GM23338 (cell line): ENCODE measurements around the gene GLIS2. TPM values are rescaled to one million over a fixed set of nuclear protein-coding genes. Genes with fewer than 3 reads are reported as not detected.

Experiments
- ATAC-seq: fragments of 200-7000 bp; cut with Tn5 transposase; 3 replicates; pipeline ENCODE4 v1.9.1; 2020
- DNase-seq: peaks from one replicate; pipeline ENCODE4 v3.0.0-alpha.2; 2015; ENCODE audit warnings: low spot score
- H2AFZ ChIP-seq: fragments of 200-600 bp; sonication (generic); 2 replicates; pipeline ENCODE4 v1.8.0; 2016; ENCODE audit warnings: antibody characterized with exemption, mild to moderate bottlenecking, moderate library complexity
- H3F3A ChIP-seq: fragments of 200-600 bp; sonication (generic); replicated peaks from 2 replicates; pipeline ENCODE4 v1.8.0; 2017; ENCODE audit warnings: antibody characterized with exemption, mixed run types, low read depth
- H3K27ac ChIP-seq: fragments of 200-600 bp; sonication (generic); 2 replicates; pipeline ENCODE4 v1.6.1; 2016; ENCODE audit warnings: low read depth
- H3K27me3 ChIP-seq: fragments of 200-600 bp; sonication (generic); 2 replicates; pipeline ENCODE4 v1.8.0; 2016; ENCODE audit warnings: mild to moderate bottlenecking, mixed run types, moderate library complexity; ENCODE audit not compliant: insufficient read depth
- H3K36me3 ChIP-seq: fragments of 200-600 bp; sonication (generic); 2 replicates; pipeline ENCODE4 v1.8.0; 2016; ENCODE audit warnings: mild to moderate bottlenecking; ENCODE audit not compliant: insufficient read depth
- H3K4me1 ChIP-seq: fragments of 200-600 bp; sonication (generic); 2 replicates; pipeline ENCODE4 v1.8.0; 2016; ENCODE audit warnings: mild to moderate bottlenecking, moderate library complexity; ENCODE audit not compliant: insufficient read depth
- H3K4me2 ChIP-seq: fragments of 200-600 bp; sonication (generic); 2 replicates; pipeline ENCODE4 v1.7.1; 2017; ENCODE audit warnings: mixed run types
- H3K4me3 ChIP-seq: fragments of 200-600 bp; sonication (generic); 2 replicates; pipeline ENCODE4 v1.6.1; 2016; ENCODE audit warnings: mixed run types
- H3K79me2 ChIP-seq: fragments of 200-600 bp; sonication (generic); replicated peaks from 2 replicates; pipeline ENCODE4 v1.8.0; 2017; ENCODE audit warnings: mild to moderate bottlenecking; ENCODE audit not compliant: insufficient read depth
- H3K9me2 ChIP-seq: fragments of 200-600 bp; sonication (generic); 2 replicates; pipeline ENCODE4 v1.8.0; 2017; ENCODE audit not compliant: insufficient read depth
- H4K20me1 ChIP-seq: fragments of 200-600 bp; sonication (generic); replicated peaks from 2 replicates; pipeline ENCODE4 v1.8.0; 2017; ENCODE audit warnings: mild to moderate bottlenecking; ENCODE audit not compliant: insufficient read depth
- H3K27ac Mint-ChIP-seq: 2 replicates; pipeline ENCODE4 v1.8.0; 2020; ENCODE audit warnings: inconsistent platforms, mild to moderate bottlenecking, moderate library complexity, mixed read lengths
- H3K27me3 Mint-ChIP-seq: 3 replicates; pipeline ENCODE4 v1.8.0; 2022; ENCODE audit warnings: low read depth, mild to moderate bottlenecking, moderate library complexity, mixed read lengths, inconsistent platforms; ENCODE audit not compliant: insufficient read depth, poor library complexity
- H3K36me3 Mint-ChIP-seq: 3 replicates; pipeline ENCODE4 v1.8.0; 2021; ENCODE audit warnings: low read depth, mild to moderate bottlenecking, inconsistent platforms, moderate library complexity, mixed read lengths
- H3K4me1 Mint-ChIP-seq: 3 replicates; pipeline ENCODE4 v1.8.0; 2020; ENCODE audit warnings: mild to moderate bottlenecking, inconsistent platforms, mixed read lengths
- H3K4me3 Mint-ChIP-seq: 3 replicates; pipeline ENCODE4 v1.8.0; 2021; ENCODE audit warnings: moderate library complexity, mild to moderate bottlenecking, inconsistent platforms, mixed read lengths
- H3K9me3 Mint-ChIP-seq: 3 replicates; pipeline ENCODE4 v1.8.0; 2020; ENCODE audit warnings: moderate library complexity, mild to moderate bottlenecking, inconsistent platforms, mixed read lengths
- CREB1 ChIP-seq: fragments of 250-450 bp; sonication (Bioruptor Pico); IDR thresholded peaks from 2 replicates; pipeline ENCODE4 v1.5.0; 2020; ENCODE audit warnings: low read depth, mild to moderate bottlenecking, moderate library complexity
- CTCF ChIP-seq, 2 experiments: fragments of 200-600 bp in 1 of 2; sonication (generic) in 1 of 2; conservative IDR thresholded peaks; 2 replicates each; pipeline versions ENCODE4 v1.5.1 to v1.6.1; 2016 to 2017; ENCODE audit warnings: antibody characterized with exemption in 2 of 2, low read depth in 2 of 2, mild to moderate bottlenecking in 2 of 2, moderate library complexity in 1 of 2
- ETS1 ChIP-seq: IDR thresholded peaks from 2 replicates; pipeline ENCODE4 v1.6.1; 2016; ENCODE audit warnings: antibody characterized with exemption
- EZH2 ChIP-seq: fragments of 200-600 bp; sonication (generic); IDR thresholded peaks from one replicate; pipeline ENCODE4 v1.8.0; 2017; ENCODE audit warnings: antibody characterized with exemption, mild to moderate bottlenecking, low read depth; ENCODE audit not compliant: unreplicated experiment
- JUNB ChIP-seq: IDR thresholded peaks from one replicate; pipeline ENCODE4 v1.6.1; 2016; ENCODE audit warnings: antibody characterized with exemption; ENCODE audit not compliant: unreplicated experiment
- NANOG ChIP-seq: IDR thresholded peaks from 2 replicates; pipeline ENCODE4 v1.6.1; 2016; ENCODE audit warnings: antibody characterized with exemption, borderline replicate concordance
- REST ChIP-seq: IDR thresholded peaks from one replicate; pipeline ENCODE4 v1.6.1; 2018; ENCODE audit warnings: antibody characterized with exemption; ENCODE audit not compliant: unreplicated experiment
- ZNF331 ChIP-seq: fragments of 250-450 bp; sonication (Bioruptor Pico); IDR thresholded peaks from 2 replicates; pipeline ENCODE4 v1.5.0; 2020; ENCODE audit warnings: low read depth, mild to moderate bottlenecking, moderate library complexity
- polyA plus RNA-seq: library from polyadenylated mRNA; unstranded; fragments of >200 nt; fragmentation: Nextera tagmentation; extraction: Ambion mirVana; gene quantifications from 2 replicates; pipeline ENCODE4 v1.2.1, GENCODE V29; 2016
- total RNA-seq: library from RNA; depleted of rRNA; stranded (reverse); fragments of >200 nt; shearing (Covaris generic); gene quantifications from 2 replicates; pipeline ENCODE4 v1.2.3, GENCODE V29; 2014

GLIS2 gene
- total and polyA plus RNA-seq, 2 experiments from 2014 or later: 8.2 to 10.2 TPM

GRCh38 chr16:4323845-4324488 is 8.1 kb downstream of the GLIS2 start:
- peak; percentile 60 for ATAC-seq
- no peaks in the 10 kb centered on the region; the same call in 1 of the 2 replicates for H4K20me1 ChIP-seq
- H3K4me3 Mint-ChIP-seq: peak overlapping the region; percentile 15; the same call in 1 of the 3 replicates
- H3K4me1 Mint-ChIP-seq: peaks cover 15% of the 10 kb centered on the region
- peaks cover 35% of the 10 kb centered on the region for H3K4me1 ChIP-seq
- no peak overlapping the region for H2AFZ ChIP-seq
- H3K27ac ChIP-seq: 0 out of 2 replicates have a peak overlapping the region, but pooled peaks have one; percentile 80
- TF ChIP-seq EZH2 (no peak), CTCF (conservative IDR thresholded peaks at IDR 0.05; ENCODE audit: low read depth in 2 of 2) (no peak), ETS1 (no peak), ZNF331 (CRISPR knock-in tag) (no peak), NANOG (no peak), CREB1 (CRISPR knock-in tag) (no peak), JUNB (no peak), REST (no peak)
- peaks cover 9% of the 10 kb centered on the region for H3K27me3 Mint-ChIP-seq
- no peaks in the 10 kb centered on the region for H3K9me3 Mint-ChIP-seq
- H3K36me3 Mint-ChIP-seq: no peaks in the 10 kb centered on the region
- no peaks in the 10 kb centered on the region for H3K36me3 ChIP-seq
- DNase-seq: peak; percentile 87
- H3K4me2 ChIP-seq: peak overlapping the region; percentile 73
- peaks cover 74% of the 10 kb centered on the region for H3K79me2 ChIP-seq
- H3F3A ChIP-seq: peaks cover 7% of the 10 kb centered on the region; the same call in 1 of the 2 replicates
- no peaks in the 10 kb centered on the region for H3K27me3 ChIP-seq
- H3K4me3 ChIP-seq: 0 out of 2 replicates have a peak overlapping the region, but pooled peaks have one; percentile 34
- H3K9me2 ChIP-seq: no peaks in the 10 kb centered on the region
- H3K27ac Mint-ChIP-seq: peak overlapping the region; percentile 34; the same call in 1 of the 2 replicates
